ENCODE data around the gene DPP9.
"Not testable (repeated sequence)": the region's sequence is repeated elsewhere in the genome, so short reads cannot be mapped to it uniquely, and the experiment has no call there.

The DPP9 gene

GRCh38 chr19:4740092-4740491 lies 16.4 kb upstream of the DPP9 start:
- DNase-seq (ENCODE audit: low read depth in 3 of 3) = no peak

- DNase-seq (ENCODE audit: low read depth in 3 of 3) = no peak
Measured at GRCh38 chr19:4738734-4739133, 15.1 kb upstream of the DPP9 start.

GRCh38 chr19:4737955-4738600 lies 14.4 kb upstream of the DPP9 start:
- no peak for DNase-seq (ENCODE audit: low read depth in 3 of 3)

- DNase-seq (ENCODE audit: low read depth in 3 of 3) = no peak
Measured at GRCh38 chr19:4733755-4734345, 10.2 kb upstream of the DPP9 start.

- peak; percentile 19 to 45 (median 40) for DNase-seq (ENCODE audit: low read depth in 3 of 3)
Measured at GRCh38 chr19:4732680-4733114, 9.1 kb upstream of the DPP9 start.

- DNase-seq (ENCODE audit: low read depth in 3 of 3) = peak; percentile 39 to 59 (median 42)
Measured at GRCh38 chr19:4730740-4731171, 7.1 kb upstream of the DPP9 start.

- DNase-seq (ENCODE audit: low read depth in 3 of 3) = no peak
Measured at GRCh38 chr19:4728871-4729270, 5.2 kb upstream of the DPP9 start.

- DNase-seq (ENCODE audit: low read depth in 3 of 3) = no peak
Measured at GRCh38 chr19:4722671-4723594, 709 bp downstream of the DPP9 start.

- no peak for DNase-seq (ENCODE audit: low read depth in 3 of 3)
Measured at GRCh38 chr19:4721196-4721595, 2.4 kb downstream of the DPP9 start.

- no peak for DNase-seq (ENCODE audit: low read depth in 3 of 3)
Measured at GRCh38 chr19:4720037-4720700, 3.5 kb downstream of the DPP9 start.

GRCh38 chr19:4719499-4719866 lies 4.2 kb downstream of the DPP9 start:
- no peak for DNase-seq (ENCODE audit: low read depth in 3 of 3)

- no peak for DNase-seq (ENCODE audit: low read depth in 3 of 3)
Measured at GRCh38 chr19:4717966-4718701, 5.5 kb downstream of the DPP9 start.

- no peak for DNase-seq (ENCODE audit: low read depth in 3 of 3)
Measured at GRCh38 chr19:4717191-4717965, 6.3 kb downstream of the DPP9 start.

GRCh38 chr19:4715529-4716221 lies 8.0 kb downstream of the DPP9 start:
- DNase-seq (ENCODE audit: low read depth in 3 of 3) = no peak

- DNase-seq (ENCODE audit: low read depth in 3 of 3) = not testable (repeated sequence)
Measured at GRCh38 chr19:4715178-4715528, 8.5 kb downstream of the DPP9 start.

GRCh38 chr19:4714016-4714415 lies 9.6 kb downstream of the DPP9 start:
- no peak for DNase-seq (ENCODE audit: low read depth in 3 of 3)

- no peak for DNase-seq (ENCODE audit: low read depth in 3 of 3)
Measured at GRCh38 chr19:4713384-4713951, 10.2 kb downstream of the DPP9 start.

GRCh38 chr19:4712771-4713170 lies 10.9 kb downstream of the DPP9 start:
- DNase-seq (ENCODE audit: low read depth in 3 of 3) = no peak

- DNase-seq (ENCODE audit: low read depth in 3 of 3) = no peak
Measured at GRCh38 chr19:4711211-4711610, 12.4 kb downstream of the DPP9 start.

- no peak for DNase-seq (ENCODE audit: low read depth in 3 of 3)
Measured at GRCh38 chr19:4710281-4710600, 13.4 kb downstream of the DPP9 start.
